NK-92 (cell line): Measurements from ENCODE around the gene CACNA2D3.
"Not testable (repeated sequence)": the region's sequence is repeated elsewhere in the genome, so short reads cannot be mapped to it uniquely, and the experiment has no call there.

ENCODE experiments used
- DNase-seq: peaks from one replicate; lab custom pipeline; 2025; ENCODE audit not compliant: unreplicated experiment; lab: John Stamatoyannopoulos, UW

CACNA2D3 gene

DNA sequence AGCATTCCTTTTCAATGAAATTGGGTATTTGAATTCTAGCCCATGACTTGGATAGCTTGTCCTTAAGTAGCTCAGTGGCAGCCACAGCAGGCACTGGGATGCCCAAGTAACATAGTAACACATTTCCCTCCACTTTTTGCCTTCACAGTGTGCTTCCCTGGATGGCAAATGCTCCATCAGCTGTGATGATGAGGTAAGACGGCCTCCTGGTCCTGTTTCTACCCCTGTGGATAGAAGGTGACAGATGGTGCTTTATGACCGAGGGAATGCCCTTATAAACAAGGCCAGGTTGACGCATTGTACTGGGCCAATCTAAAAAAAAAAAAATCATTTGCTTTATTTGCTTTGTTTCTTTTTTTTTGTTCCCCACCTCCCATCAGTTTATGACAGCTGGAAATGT lies 847.3 kb downstream of the CACNA2D3 start:
- DNase-seq: no peak

GRCh38 chr3:54970895-54971294 lies 848.5 kb downstream of the CACNA2D3 start:
- no peak for DNase-seq

DNA sequence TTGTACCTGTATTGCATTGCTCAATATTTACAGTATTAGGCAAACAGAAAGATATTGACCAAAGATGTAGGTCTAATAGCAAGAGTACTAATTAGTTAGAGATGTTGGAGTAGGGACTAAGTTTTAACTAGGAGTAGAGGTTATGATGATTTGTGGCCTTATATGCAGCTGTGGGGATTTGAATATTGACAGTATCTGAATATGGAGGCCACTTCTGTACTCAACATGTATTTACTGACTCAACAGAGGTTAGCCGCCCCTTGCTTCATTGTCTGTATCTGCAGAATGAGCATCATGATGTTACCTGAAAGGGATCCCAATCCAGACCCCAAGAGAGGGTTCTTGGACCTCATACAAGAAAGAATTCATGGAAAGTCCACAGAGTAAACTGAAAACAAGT lies 855.1 kb downstream of the CACNA2D3 start:
- no peak for DNase-seq

GRCh38 chr3:54977946-54978345 lies 855.6 kb downstream of the CACNA2D3 start:
- not testable (repeated sequence) for DNase-seq

DNA sequence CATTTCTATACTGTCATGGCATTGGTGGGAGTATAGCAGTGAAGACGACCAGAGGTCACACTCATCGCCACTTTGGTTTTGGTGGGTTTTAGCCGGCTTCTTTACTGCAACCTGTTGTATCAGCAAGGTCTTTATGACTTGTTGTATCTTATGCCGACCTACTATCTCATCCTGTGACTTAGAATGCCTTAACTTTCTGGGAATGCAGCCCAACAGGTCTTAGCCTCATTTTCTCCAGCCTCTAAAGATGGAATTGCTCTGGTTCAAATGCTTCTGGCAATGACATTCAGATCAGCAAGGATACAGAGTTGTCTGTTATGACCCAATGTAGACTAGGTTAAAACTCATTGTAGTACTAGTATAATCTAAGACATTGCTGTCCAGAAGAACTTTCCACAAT lies 860.5 kb downstream of the CACNA2D3 start:
- DNase-seq: no peak

DNA sequence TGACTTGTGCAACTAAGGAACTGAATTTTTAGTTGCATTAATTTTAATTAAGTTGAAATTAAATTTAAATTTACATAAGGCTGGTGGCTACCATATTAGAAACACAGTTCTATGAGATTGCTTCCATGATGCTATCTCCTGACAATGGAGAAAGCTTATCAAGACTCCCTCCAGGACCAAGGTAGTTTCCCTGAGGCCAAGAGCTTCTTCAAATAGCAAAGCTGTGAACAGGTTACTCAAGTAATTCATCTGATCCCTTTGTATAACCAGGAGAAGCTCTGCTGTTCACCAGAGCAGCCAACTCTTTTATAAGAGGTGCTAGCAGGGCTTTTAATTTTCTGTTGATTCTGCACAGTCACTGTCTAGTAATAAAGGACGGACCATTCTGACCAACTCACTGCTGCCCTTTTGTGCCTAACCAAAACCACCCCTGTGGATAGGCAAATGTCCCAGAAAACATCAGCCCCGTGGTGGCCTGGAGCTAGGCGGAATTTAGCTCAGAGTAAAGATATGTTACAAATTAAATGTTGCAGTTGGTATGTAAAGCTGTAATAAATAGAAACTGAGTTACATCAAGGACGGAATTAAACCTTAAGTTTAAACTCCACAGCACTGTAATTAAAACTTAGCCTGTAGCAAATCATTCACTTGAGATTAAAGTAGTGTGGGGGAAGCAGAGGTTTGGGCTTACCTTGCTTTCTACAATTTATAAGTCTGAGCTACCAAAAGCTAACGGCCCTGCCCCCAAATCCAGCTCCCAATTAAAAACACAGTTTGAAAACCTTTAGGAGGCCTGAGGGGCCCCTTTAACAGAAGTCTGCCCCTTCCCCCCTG lies 861.1 kb downstream of the CACNA2D3 start:
- no peak for DNase-seq

DNA sequence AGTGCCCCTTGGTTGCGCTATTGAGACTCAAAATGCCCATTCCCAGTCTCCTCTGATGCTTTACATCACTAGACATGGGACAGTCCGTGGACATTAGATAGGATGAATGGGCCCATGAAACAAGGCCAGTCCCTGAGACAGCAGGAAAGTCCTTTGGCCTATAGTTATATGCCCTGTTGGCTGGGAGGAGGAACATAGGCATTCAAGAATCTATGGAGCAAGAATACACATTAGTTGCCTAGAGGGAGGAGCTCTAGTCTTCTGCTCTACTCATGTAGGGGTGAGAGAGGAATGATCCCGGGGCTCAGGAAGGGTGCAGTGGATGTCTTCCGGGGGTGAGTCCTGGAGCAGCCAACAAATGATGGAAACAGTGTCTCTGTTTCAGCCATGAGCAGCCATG lies 863.5 kb downstream of the CACNA2D3 start:
- no peak for DNase-seq

GRCh38 chr3:54986294-54986693 lies 863.9 kb downstream of the CACNA2D3 start:
- DNase-seq: no peak

GRCh38 chr3:54987719-54988118 lies 865.4 kb downstream of the CACNA2D3 start:
- DNase-seq: no peak

DNA sequence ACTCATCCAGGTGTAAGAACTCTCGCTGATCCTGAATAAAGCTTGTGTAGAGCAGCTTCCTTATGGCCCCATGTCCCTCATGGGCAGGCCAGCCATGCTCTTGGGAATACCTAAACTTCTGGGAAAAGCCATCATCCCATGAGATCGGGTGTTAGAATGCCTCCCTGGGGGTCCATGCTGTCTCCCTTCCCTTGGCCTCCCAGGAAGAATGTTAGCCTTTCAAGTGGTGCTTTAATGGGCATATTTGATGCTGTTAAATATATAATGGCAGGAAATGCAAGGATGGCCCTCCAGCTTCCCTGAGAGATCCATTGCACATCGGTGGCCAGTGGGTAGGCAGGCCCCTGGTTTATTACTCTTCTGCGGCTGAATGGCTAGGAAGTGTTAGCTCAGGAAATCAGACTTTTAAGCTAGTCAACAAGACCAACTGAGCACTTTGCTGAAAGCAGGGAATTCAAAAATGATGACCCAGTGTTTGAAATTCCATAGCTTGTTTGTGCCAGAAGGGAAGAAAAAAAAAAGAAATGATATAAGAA lies 866.0 kb downstream of the CACNA2D3 start:
- no peak for DNase-seq

DNA sequence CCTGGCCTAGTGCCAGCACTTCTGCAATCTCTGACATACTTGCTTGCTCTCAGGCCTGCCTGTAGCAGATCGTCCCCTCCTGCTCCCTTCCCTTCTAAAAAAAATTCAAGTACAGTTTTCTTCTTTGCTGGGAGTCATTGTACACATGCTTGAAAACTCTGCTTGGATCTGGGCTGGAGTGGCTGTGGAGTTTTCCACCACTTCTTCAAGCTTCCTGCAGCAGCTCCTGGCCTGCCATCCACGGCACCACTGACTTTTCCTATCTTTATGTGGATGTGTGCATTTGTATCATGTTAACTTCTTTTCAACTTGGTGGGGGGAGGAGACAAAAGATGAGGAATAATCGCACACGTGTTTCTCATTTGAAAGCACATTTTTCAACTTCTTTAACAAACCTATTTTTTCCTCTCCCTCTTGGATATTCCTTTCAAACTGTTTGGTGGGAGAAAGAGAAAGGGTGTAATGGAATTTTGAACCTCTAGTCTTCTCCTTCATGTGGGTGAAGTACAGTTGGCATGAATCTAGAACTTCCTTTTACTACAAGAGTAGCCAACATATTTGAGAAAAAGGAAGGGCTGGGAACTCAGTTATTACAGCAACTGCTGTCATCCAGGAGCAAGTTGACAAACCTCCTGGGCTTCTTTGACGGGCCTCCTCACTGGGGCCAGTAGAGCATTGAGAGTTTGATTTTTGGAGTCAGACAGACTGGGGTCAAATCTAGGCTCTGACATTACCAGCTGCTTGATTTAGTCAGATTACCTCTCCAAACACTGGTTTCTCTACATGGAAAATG lies 866.7 kb downstream of the CACNA2D3 start:
- DNase-seq: no peak

- DNase-seq: no peak
Measured at GRCh38 chr3:54994111-54994513, 871.8 kb downstream of the CACNA2D3 start.

DNA sequence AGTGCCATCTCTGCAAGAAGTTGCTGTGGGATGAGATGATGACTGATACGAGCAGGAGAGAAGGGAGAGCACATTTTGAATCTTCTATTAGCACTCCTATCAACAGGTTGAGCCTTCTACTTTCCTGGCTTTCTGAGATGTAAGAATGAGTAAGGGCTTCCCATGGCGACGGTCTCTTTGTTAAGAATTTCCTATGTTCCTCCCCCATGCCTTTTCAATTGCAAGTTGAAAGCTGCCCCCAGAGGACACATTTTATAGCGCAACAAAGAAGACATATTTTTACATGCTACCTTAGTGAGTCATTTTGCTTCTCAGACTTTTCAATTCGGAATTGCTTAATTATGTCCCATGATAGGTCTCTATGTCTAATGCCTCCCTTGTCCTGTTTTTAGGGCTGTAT lies 876.8 kb downstream of the CACNA2D3 start:
- DNase-seq: no peak

- no peak for DNase-seq
Measured at GRCh38 chr3:54999811-55000210, 877.5 kb downstream of the CACNA2D3 start.

GRCh38 chr3:55000546-55000945 lies 878.2 kb downstream of the CACNA2D3 start:
- no peak for DNase-seq

- DNase-seq: no peak
Measured at GRCh38 chr3:55000953-55001352, 878.6 kb downstream of the CACNA2D3 start.

GRCh38 chr3:55002416-55002930 lies 880.1 kb downstream of the CACNA2D3 start:
- no peak for DNase-seq

DNA sequence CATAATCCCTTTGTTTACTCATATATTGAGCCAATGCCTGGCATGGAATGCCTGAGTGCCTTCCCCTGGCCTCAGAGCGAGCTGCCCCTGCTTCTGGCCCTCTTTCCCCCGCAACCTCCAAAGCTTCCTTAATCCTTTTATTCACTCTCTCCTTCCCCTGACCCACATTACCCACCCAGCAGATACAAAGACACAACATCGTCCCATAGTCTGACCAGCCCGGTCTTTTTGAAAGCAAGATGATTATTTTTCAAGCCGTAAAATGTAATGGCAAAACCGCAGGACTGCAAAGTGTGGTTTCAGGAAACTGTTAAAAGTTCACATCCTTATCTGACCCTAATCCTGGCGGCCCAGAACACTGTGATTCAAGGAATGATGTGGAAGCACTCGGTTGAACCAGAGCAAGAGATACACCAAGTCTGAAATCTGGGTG lies 883.9 kb downstream of the CACNA2D3 start:
- DNase-seq: no peak

DNA sequence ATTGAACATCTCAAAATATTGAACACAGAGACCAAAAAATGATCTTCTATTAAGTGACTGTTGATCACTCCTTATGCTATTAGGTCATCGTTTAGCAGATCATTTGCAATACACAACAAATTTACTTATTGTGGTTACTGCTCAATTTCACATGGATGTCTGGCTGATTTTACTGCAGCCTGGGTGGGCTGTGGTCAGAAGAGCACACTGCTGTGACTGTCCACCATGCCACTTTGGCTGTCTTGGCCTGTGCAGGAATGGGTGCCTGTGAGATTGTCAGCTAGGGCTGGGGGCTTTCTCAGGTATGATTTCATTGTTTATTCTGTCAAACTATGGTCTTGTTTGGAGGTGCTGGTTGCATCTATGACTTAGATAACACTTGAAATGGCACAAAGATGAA lies 885.6 kb downstream of the CACNA2D3 start:
- DNase-seq: no peak

- no peak for DNase-seq
Measured at GRCh38 chr3:55009372-55009771, 887.0 kb downstream of the CACNA2D3 start.

- no peak for DNase-seq
Measured at GRCh38 chr3:55012091-55012490, 889.7 kb downstream of the CACNA2D3 start.
